Measurements from ENCODE around the gene TMEM100.

The TMEM100 gene

GRCh38 chr17:55722742-55723487 is at the start of gene TMEM100:
TSS of gene TMEM100 (minus strand) at chr17:55722864. CDS start at chr17:55721070, 1,794 bp downstream.
- H3K4me3 ChIP-seq (ENCODE audit: low read depth, low read length), result no peak within 1 kb of the TSS

- no peak overlapping the region for H3K4me3 ChIP-seq (ENCODE audit: low read depth, low read length)
Measured at GRCh38 chr17:55772086-55772485, 49.4 kb upstream of the TMEM100 start.

GRCh38 chr17:55770196-55770870 is 47.7 kb upstream of the TMEM100 start:
- H3K4me3 ChIP-seq (ENCODE audit: low read depth, low read length), result no peak overlapping the region

- H3K4me3 ChIP-seq (ENCODE audit: low read depth, low read length), result no peak overlapping the region
Measured at GRCh38 chr17:55769625-55770000, 46.9 kb upstream of the TMEM100 start.

- H3K4me3 ChIP-seq (ENCODE audit: low read depth, low read length), result no peak overlapping the region
Measured at GRCh38 chr17:55768936-55769624, 46.4 kb upstream of the TMEM100 start.

- no peak overlapping the region for H3K4me3 ChIP-seq (ENCODE audit: low read depth, low read length)
Measured at GRCh38 chr17:55765472-55765871, 42.8 kb upstream of the TMEM100 start.

GRCh38 chr17:55764610-55765009 is 41.9 kb upstream of the TMEM100 start:
- no peak overlapping the region for H3K4me3 ChIP-seq (ENCODE audit: low read depth, low read length)

- H3K4me3 ChIP-seq (ENCODE audit: low read depth, low read length), result no peak overlapping the region
Measured at GRCh38 chr17:55763856-55764255, 41.2 kb upstream of the TMEM100 start.

GRCh38 chr17:55762086-55762858 is 39.6 kb upstream of the TMEM100 start:
- H3K4me3 ChIP-seq (ENCODE audit: low read depth, low read length), result no peak overlapping the region

GRCh38 chr17:55760643-55761355 is 38.1 kb upstream of the TMEM100 start:
- no peak overlapping the region for H3K4me3 ChIP-seq (ENCODE audit: low read depth, low read length)

- no peak overlapping the region for H3K4me3 ChIP-seq (ENCODE audit: low read depth, low read length)
Measured at GRCh38 chr17:55758171-55758570, 35.5 kb upstream of the TMEM100 start.

- no peak overlapping the region for H3K4me3 ChIP-seq (ENCODE audit: low read depth, low read length)
Measured at GRCh38 chr17:55757659-55758058, 35.0 kb upstream of the TMEM100 start.

- H3K4me3 ChIP-seq (ENCODE audit: low read depth, low read length), result no peak overlapping the region
Measured at GRCh38 chr17:55756689-55757088, 34.0 kb upstream of the TMEM100 start.

GRCh38 chr17:55751720-55752250 is 29.1 kb upstream of the TMEM100 start:
- H3K4me3 ChIP-seq (ENCODE audit: low read depth, low read length), result peak overlapping the region; percentile 69

GRCh38 chr17:55750750-55751657 is 28.3 kb upstream of the TMEM100 start, which contains the start of gene PCTP:
TSS of gene PCTP (plus strand) at chr17:55751051. CDS start at chr17:55751104, 53 bp downstream.
- H3K4me3 ChIP-seq (ENCODE audit: low read depth, low read length), result peak within 1 kb of the TSS; percentile 69

- H3K4me3 ChIP-seq (ENCODE audit: low read depth, low read length), result no peak overlapping the region
Measured at GRCh38 chr17:55749985-55750384, 27.3 kb upstream of the TMEM100 start.

- no peak overlapping the region for H3K4me3 ChIP-seq (ENCODE audit: low read depth, low read length)
Measured at GRCh38 chr17:55748841-55749240, 26.2 kb upstream of the TMEM100 start.

- no peak overlapping the region for H3K4me3 ChIP-seq (ENCODE audit: low read depth, low read length)
Measured at GRCh38 chr17:55747209-55747608, 24.5 kb upstream of the TMEM100 start.

GRCh38 chr17:55746466-55746865 is 23.8 kb upstream of the TMEM100 start:
- no peak overlapping the region for H3K4me3 ChIP-seq (ENCODE audit: low read depth, low read length)
